Right kidney (tissue), 1 donor: ENCODE measurements around the gene C1orf105.

Source experiments
- DNase-seq: peaks from one replicate; pipeline ENCODE4 v3.0.0-alpha.2; 2016

C1orf105 gene

GRCh38 chr1:172397221-172397620 is 23.3 kb upstream of the C1orf105 start:
- no peak for DNase-seq

- DNase-seq, result no peak
Observed at GRCh38 chr1:172397633-172398032, 22.9 kb upstream of the C1orf105 start.

- no peak for DNase-seq
Observed at GRCh38 chr1:172398193-172398592, 22.3 kb upstream of the C1orf105 start.

GRCh38 chr1:172398970-172399755 is 21.3 kb upstream of the C1orf105 start:
- peak; percentile 58 for DNase-seq

- DNase-seq, result peak; percentile 53
Observed at GRCh38 chr1:172399756-172400721, 20.4 kb upstream of the C1orf105 start.

- no peak for DNase-seq
Observed at GRCh38 chr1:172400722-172401105, 19.8 kb upstream of the C1orf105 start.

GRCh38 chr1:172401477-172401876 is 19.0 kb upstream of the C1orf105 start:
- DNase-seq, result no peak

- no peak for DNase-seq
Observed at GRCh38 chr1:172401892-172402291, 18.6 kb upstream of the C1orf105 start.

- DNase-seq, result no peak
Observed at GRCh38 chr1:172402878-172403569, 17.5 kb upstream of the C1orf105 start.

GRCh38 chr1:172404121-172404520 is 16.4 kb upstream of the C1orf105 start:
- DNase-seq, result no peak

- DNase-seq, result no peak
Observed at GRCh38 chr1:172405912-172406311, 14.6 kb upstream of the C1orf105 start.

- DNase-seq, result no peak
Observed at GRCh38 chr1:172406968-172407367, 13.5 kb upstream of the C1orf105 start.

- no peak for DNase-seq
Observed at GRCh38 chr1:172408958-172409357, 11.5 kb upstream of the C1orf105 start.

GRCh38 chr1:172410027-172410426 is 10.5 kb upstream of the C1orf105 start:
- DNase-seq, result no peak

GRCh38 chr1:172411791-172412338 is 8.6 kb upstream of the C1orf105 start:
- DNase-seq, result no peak

GRCh38 chr1:172414331-172414730 is 6.2 kb upstream of the C1orf105 start:
- DNase-seq, result no peak

- no peak for DNase-seq
Observed at GRCh38 chr1:172416496-172417035, 3.9 kb upstream of the C1orf105 start.

GRCh38 chr1:172417557-172417956 is 2.9 kb upstream of the C1orf105 start:
- no peak for DNase-seq

GRCh38 chr1:172421974-172422604 is 1.6 kb downstream of the C1orf105 start:
- DNase-seq, result no peak

- DNase-seq, result no peak
Observed at GRCh38 chr1:172423336-172423735, 2.9 kb downstream of the C1orf105 start.

GRCh38 chr1:172425339-172425738 is 4.9 kb downstream of the C1orf105 start:
- DNase-seq, result no peak

GRCh38 chr1:172427191-172427590 is 6.7 kb downstream of the C1orf105 start:
- DNase-seq, result no peak
